DND-41 (cell line): ENCODE data around the gene YIPF1.

Source experiments
- ATAC-seq: fragments of 200-7000 bp; cut with Tn5 transposase; 3 replicates; pipeline ENCODE4 v1.9.1; 2021; ENCODE audit warnings: low read depth; ENCODE audit not compliant: insufficient read depth
- DNase-seq: peaks from one replicate; pipeline ENCODE4 v3.0.0-alpha.2; 2020
- H2AFZ ChIP-seq: 2 replicates; pipeline ENCODE4 v1.6.0; 2012; ENCODE audit warnings: low read depth, low read length
- H3K27ac ChIP-seq: 2 replicates; pipeline ENCODE4 v1.5.1; 2012; ENCODE audit warnings: low read length, inconsistent platforms
- H3K27me3 ChIP-seq: fragments of 200-600 bp; sonication (generic); 2 replicates; pipeline ENCODE4 v1.6.0; 2012; ENCODE audit warnings: low read length, mild to moderate bottlenecking, inconsistent platforms; ENCODE audit not compliant: insufficient read depth, poor library complexity
- H3K36me3 ChIP-seq: 2 replicates; pipeline ENCODE4 v1.5.1; 2012; ENCODE audit warnings: low read length, inconsistent platforms; ENCODE audit not compliant: insufficient read depth
- H3K4me1 ChIP-seq: 2 replicates; pipeline ENCODE4 v1.5.1; 2012; ENCODE audit warnings: mild to moderate bottlenecking, low read length; ENCODE audit not compliant: insufficient read depth
- H3K4me2 ChIP-seq: 2 replicates; pipeline ENCODE4 v1.6.0; 2012; ENCODE audit warnings: mild to moderate bottlenecking, moderate library complexity, low read length, inconsistent platforms; ENCODE audit not compliant: insufficient read depth
- H3K4me3 ChIP-seq, 2 experiments: fragments of 200-600 bp in 1 of 2; shearing (Covaris generic) in 1 of 2; 2 replicates each; pipeline ENCODE4 v1.5.1; 2012 to 2016; ENCODE audit warnings: inconsistent platforms in 2 of 2, low read length in 2 of 2, mild to moderate bottlenecking in 2 of 2, low read depth in 1 of 2, moderate library complexity in 1 of 2
- H3K79me2 ChIP-seq: 2 replicates; pipeline ENCODE4 v1.6.0; 2012; ENCODE audit warnings: low read length, inconsistent platforms; ENCODE audit not compliant: insufficient read depth
- H3K9ac ChIP-seq: 2 replicates; pipeline ENCODE4 v1.6.0; 2012; ENCODE audit warnings: low read depth, mild to moderate bottlenecking, inconsistent platforms, low read length, moderate library complexity
- H3K9me3 ChIP-seq: 2 replicates; pipeline ENCODE4 v1.5.1; 2012; ENCODE audit warnings: low read length, moderate library complexity, mild to moderate bottlenecking, inconsistent platforms; ENCODE audit not compliant: insufficient read depth, severe bottlenecking
- H4K20me1 ChIP-seq: 2 replicates; pipeline ENCODE4 v1.6.0; 2012; ENCODE audit warnings: low read length; ENCODE audit not compliant: insufficient read depth
- EZH2 ChIP-seq: IDR thresholded peaks from 3 replicates; pipeline ENCODE4 v1.6.1; 2012; ENCODE audit warnings: borderline replicate concordance, low read depth, mild to moderate bottlenecking, moderate library complexity, low read length, inconsistent platforms; ENCODE audit not compliant: severe bottlenecking
- TF ChIP-seq, protein P1 (sequence below): IDR thresholded peaks from 2 replicates; pipeline ENCODE4 v1.5.1; 2012; ENCODE audit warnings: borderline replicate concordance, low read length, moderate library complexity, mild to moderate bottlenecking; ENCODE audit not compliant: poor library complexity, severe bottlenecking; ENCODE audit errors: extremely low read depth

YIPF1 gene

DNA sequence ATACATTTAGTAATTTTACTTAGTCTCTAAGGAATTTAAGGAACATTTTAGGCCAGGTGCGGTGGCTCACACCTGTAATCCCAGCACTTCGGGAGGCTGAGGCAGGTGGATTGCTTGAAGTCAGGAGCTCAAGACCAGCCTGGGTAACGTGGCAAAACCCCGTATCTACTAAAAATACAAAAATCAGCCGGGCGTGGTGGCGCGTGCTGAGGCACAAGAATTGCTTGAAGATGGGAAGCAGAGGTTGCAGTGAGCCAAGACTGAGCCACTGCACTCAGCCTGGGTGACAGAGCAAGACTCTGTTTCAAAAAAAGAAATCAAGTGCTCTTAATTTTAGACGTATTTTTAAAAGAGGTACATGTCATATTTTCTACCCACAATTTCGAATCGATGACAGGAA, 54.8 kb downstream of the YIPF1 start:
- peaks cover 29% of the 10 kb centered on the region; the same call in 1 of the 2 replicates for H4K20me1 ChIP-seq
- H3K4me2 ChIP-seq = peak overlapping the region; percentile 95; the same call in 1 of the 2 replicates
- no peak overlapping the region for H3K27ac ChIP-seq
- H3K36me3 ChIP-seq = peaks cover 44% of the 10 kb centered on the region
- H3K4me1 ChIP-seq = peaks cover 42% of the 10 kb centered on the region
- no peaks in the 10 kb centered on the region for H3K27me3 ChIP-seq
- H3K9me3 ChIP-seq = no peaks in the 10 kb centered on the region
- no peak overlapping the region for H2AFZ ChIP-seq
- peaks cover 79% of the 10 kb centered on the region for H3K79me2 ChIP-seq
- no peak overlapping the region for H3K9ac ChIP-seq
- no peak for ATAC-seq
- TF ChIP-seq, protein P1, sequence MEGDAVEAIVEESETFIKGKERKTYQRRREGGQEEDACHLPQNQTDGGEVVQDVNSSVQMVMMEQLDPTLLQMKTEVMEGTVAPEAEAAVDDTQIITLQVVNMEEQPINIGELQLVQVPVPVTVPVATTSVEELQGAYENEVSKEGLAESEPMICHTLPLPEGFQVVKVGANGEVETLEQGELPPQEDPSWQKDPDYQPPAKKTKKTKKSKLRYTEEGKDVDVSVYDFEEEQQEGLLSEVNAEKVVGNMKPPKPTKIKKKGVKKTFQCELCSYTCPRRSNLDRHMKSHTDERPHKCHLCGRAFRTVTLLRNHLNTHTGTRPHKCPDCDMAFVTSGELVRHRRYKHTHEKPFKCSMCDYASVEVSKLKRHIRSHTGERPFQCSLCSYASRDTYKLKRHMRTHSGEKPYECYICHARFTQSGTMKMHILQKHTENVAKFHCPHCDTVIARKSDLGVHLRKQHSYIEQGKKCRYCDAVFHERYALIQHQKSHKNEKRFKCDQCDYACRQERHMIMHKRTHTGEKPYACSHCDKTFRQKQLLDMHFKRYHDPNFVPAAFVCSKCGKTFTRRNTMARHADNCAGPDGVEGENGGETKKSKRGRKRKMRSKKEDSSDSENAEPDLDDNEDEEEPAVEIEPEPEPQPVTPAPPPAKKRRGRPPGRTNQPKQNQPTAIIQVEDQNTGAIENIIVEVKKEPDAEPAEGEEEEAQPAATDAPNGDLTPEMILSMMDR = no peak
- no peak for TF ChIP-seq EZH2
- no peak for DNase-seq
- H3K4me3 ChIP-seq = no peak overlapping the region

DNA sequence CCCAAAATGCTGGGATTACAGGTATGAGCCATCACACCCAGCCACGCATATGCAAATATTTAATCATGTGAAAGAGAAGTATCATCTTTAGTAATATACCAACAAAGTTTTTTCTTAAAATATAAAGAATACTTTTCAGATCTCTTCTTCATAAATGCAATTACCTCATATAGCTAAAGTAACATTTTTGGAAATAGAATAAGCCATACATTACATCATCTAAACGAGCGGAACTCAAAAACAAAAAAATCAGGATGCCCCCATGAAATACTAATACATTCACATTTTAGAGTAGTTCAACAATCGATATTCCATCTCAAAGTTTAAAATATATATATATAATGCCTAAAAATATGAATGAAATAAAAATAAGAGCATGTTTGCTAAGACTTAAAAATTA, 56.2 kb downstream of the YIPF1 start:
- peaks cover 56% of the 10 kb centered on the region for H3K36me3 ChIP-seq
- no peak overlapping the region for H2AFZ ChIP-seq
- no peak for ATAC-seq
- no peak for TF ChIP-seq EZH2
- TF ChIP-seq, protein P1 = no peak
- H3K27me3 ChIP-seq = no peaks in the 10 kb centered on the region
- H4K20me1 ChIP-seq = peaks cover 38% of the 10 kb centered on the region
- no peak for DNase-seq
- H3K4me3 ChIP-seq = no peak overlapping the region
- H3K27ac ChIP-seq = no peak overlapping the region
- H3K9ac ChIP-seq = no peak overlapping the region
- peaks cover 34% of the 10 kb centered on the region for H3K4me1 ChIP-seq
- H3K9me3 ChIP-seq = no peaks in the 10 kb centered on the region
- no peak overlapping the region for H3K4me2 ChIP-seq
- H3K79me2 ChIP-seq = peaks cover 89% of the 10 kb centered on the region

DNA sequence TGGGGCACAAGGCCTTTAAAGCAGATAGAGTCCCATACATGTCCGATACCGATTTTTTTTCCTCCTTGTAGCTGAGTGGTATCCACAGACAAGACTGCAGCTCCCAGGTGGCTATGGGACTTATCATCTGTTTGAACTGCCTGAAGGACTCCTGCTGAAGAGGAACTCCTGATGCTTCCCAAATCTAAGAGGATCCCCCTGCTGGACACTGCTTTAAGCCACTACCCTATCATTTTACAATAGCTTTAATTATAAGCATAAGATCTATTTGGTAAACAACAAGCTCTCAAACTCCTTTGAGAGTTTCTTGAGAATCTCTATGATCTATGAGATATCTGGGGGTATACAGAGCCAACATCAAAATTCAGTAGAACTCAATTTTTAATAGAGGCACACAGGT, 63.2 kb downstream of the YIPF1 start:
- no peak overlapping the region for H3K9ac ChIP-seq
- H3K4me2 ChIP-seq = no peak overlapping the region
- no peak overlapping the region for H3K4me3 ChIP-seq
- H2AFZ ChIP-seq = no peak overlapping the region
- no peak for TF ChIP-seq EZH2
- TF ChIP-seq, protein P1 = no peak
- ATAC-seq (no peak), DNase-seq (no peak)
- peaks cover 61% of the 10 kb centered on the region for H3K79me2 ChIP-seq
- H3K27ac ChIP-seq = no peak overlapping the region
- no peaks in the 10 kb centered on the region for H3K9me3 ChIP-seq
- peaks cover 88% of the 10 kb centered on the region for H3K36me3 ChIP-seq
- H3K27me3 ChIP-seq = no peaks in the 10 kb centered on the region
- peaks cover 10% of the 10 kb centered on the region for H4K20me1 ChIP-seq
- H3K4me1 ChIP-seq = no peaks in the 10 kb centered on the region

DNA sequence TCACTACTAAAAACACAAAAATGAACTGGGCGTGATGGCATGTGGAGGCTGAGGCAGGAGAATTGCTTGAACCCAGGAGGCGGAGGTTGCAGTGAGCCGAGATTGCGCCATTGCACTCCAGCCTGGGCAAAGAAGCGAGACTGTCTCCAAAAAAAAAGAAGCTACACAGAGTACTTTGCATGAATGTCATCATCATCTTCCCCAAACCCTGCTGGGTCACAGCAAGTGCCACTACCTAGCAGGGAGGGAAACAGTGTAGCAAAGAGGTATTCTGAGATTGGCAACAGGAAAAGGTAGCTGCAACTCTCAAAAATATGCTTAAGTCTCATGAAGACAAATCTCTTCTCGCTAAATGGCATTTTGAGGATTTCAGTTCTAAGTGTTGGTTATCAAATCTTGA, 64.3 kb downstream of the YIPF1 start:
- ATAC-seq = no peak
- H3K9ac ChIP-seq = no peak overlapping the region
- no peak overlapping the region for H3K4me2 ChIP-seq
- H4K20me1 ChIP-seq = peaks cover 10% of the 10 kb centered on the region
- H3K4me1 ChIP-seq = no peaks in the 10 kb centered on the region
- H3K4me3 ChIP-seq = no peak overlapping the region
- no peak overlapping the region for H2AFZ ChIP-seq
- peaks cover 65% of the 10 kb centered on the region for H3K79me2 ChIP-seq
- peaks cover 90% of the 10 kb centered on the region for H3K36me3 ChIP-seq
- H3K9me3 ChIP-seq = no peaks in the 10 kb centered on the region
- no peak overlapping the region for H3K27ac ChIP-seq
- H3K27me3 ChIP-seq = no peaks in the 10 kb centered on the region
- no peak for DNase-seq
- TF ChIP-seq, protein P1 = no peak
- no peak for TF ChIP-seq EZH2
